ENCODE measurements around the gene PPTC7. TPM values are rescaled to one million over a fixed set of nuclear protein-coding genes. Genes with fewer than 3 reads are reported as not detected.

The PPTC7 gene
- total and polyA plus RNA-seq, 10 of the 15 experiments (the other 5 are each of a cell fraction or from before 2014, with no cell fraction given) = 4.0 to 69.6 (median 12.3) TPM

- TF ChIP-seq RAD21 (IDR thresholded peaks at IDR 0.05; ENCODE audit: insufficient read depth, low read depth, low read length) = peak; percentile 85
- TF ChIP-seq, protein P1, sequence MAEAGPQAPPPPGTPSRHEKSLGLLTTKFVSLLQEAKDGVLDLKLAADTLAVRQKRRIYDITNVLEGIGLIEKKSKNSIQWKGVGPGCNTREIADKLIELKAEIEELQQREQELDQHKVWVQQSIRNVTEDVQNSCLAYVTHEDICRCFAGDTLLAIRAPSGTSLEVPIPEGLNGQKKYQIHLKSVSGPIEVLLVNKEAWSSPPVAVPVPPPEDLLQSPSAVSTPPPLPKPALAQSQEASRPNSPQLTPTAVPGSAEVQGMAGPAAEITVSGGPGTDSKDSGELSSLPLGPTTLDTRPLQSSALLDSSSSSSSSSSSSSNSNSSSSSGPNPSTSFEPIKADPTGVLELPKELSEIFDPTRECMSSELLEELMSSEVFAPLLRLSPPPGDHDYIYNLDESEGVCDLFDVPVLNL (IDR thresholded peaks at IDR 0.05; ENCODE audit: low read depth, low read length) = no peak
- no peak for TF ChIP-seq NBN (IDR thresholded peaks at IDR 0.05)
- TF ChIP-seq TAF1 (IDR thresholded peaks at IDR 0.05; ENCODE audit: borderline replicate concordance, low read depth, low read length) = no peak
- TF ChIP-seq MEF2B (IDR thresholded peaks at IDR 0.05; ENCODE audit: partially characterized antibody, poor library complexity, severe bottlenecking) = no peak
- no peak for TF ChIP-seq ZSCAN29 (IDR thresholded peaks at IDR 0.05)
- TF ChIP-seq NR2C1 (IDR thresholded peaks at IDR 0.05) = no peak
- TF ChIP-seq, protein P2, sequence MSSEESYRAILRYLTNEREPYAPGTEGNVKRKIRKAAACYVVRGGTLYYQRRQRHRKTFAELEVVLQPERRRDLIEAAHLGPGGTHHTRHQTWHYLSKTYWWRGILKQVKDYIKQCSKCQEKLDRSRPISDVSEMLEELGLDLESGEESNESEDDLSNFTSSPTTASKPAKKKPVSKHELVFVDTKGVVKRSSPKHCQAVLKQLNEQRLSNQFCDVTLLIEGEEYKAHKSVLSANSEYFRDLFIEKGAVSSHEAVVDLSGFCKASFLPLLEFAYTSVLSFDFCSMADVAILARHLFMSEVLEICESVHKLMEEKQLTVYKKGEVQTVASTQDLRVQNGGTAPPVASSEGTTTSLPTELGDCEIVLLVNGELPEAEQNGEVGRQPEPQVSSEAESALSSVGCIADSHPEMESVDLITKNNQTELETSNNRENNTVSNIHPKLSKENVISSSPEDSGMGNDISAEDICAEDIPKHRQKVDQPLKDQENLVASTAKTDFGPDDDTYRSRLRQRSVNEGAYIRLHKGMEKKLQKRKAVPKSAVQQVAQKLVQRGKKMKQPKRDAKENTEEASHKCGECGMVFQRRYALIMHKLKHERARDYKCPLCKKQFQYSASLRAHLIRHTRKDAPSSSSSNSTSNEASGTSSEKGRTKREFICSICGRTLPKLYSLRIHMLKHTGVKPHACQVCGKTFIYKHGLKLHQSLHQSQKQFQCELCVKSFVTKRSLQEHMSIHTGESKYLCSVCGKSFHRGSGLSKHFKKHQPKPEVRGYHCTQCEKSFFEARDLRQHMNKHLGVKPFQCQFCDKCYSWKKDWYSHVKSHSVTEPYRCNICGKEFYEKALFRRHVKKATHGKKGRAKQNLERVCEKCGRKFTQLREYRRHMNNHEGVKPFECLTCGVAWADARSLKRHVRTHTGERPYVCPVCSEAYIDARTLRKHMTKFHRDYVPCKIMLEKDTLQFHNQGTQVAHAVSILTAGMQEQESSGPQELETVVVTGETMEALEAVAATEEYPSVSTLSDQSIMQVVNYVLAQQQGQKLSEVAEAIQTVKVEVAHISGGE (CRISPR knock-in tag; IDR thresholded peaks at IDR 0.05) = no peak
- TF ChIP-seq SMAD5 (IDR thresholded peaks at IDR 0.05; ENCODE audit: low read depth) = no peak
- TF ChIP-seq ZNF24 (IDR thresholded peaks at IDR 0.05) = peak; percentile 51; the same call in 1 of the 2 replicates
- TF ChIP-seq SRF (IDR thresholded peaks at IDR 0.05; ENCODE audit: low read depth in 2 of 2, low read length in 2 of 2) = no peak
- no peak for TF ChIP-seq ESRRA (IDR thresholded peaks at IDR 0.05; ENCODE audit: low read length)
- peak; percentile 86; the same call in 1 of the 2 replicates for TF ChIP-seq SMC3 (IDR thresholded peaks at IDR 0.05; ENCODE audit: borderline replicate concordance, low read length)
- TF ChIP-seq SMAD1 (IDR thresholded peaks at IDR 0.05; ENCODE audit: low read depth, partially characterized antibody) = no peak
- TF ChIP-seq, protein P3, sequence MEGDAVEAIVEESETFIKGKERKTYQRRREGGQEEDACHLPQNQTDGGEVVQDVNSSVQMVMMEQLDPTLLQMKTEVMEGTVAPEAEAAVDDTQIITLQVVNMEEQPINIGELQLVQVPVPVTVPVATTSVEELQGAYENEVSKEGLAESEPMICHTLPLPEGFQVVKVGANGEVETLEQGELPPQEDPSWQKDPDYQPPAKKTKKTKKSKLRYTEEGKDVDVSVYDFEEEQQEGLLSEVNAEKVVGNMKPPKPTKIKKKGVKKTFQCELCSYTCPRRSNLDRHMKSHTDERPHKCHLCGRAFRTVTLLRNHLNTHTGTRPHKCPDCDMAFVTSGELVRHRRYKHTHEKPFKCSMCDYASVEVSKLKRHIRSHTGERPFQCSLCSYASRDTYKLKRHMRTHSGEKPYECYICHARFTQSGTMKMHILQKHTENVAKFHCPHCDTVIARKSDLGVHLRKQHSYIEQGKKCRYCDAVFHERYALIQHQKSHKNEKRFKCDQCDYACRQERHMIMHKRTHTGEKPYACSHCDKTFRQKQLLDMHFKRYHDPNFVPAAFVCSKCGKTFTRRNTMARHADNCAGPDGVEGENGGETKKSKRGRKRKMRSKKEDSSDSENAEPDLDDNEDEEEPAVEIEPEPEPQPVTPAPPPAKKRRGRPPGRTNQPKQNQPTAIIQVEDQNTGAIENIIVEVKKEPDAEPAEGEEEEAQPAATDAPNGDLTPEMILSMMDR (IDR thresholded peaks at IDR 0.05 in 2 of 3, conservative IDR thresholded peaks at IDR 0.05 in 1 of 3; ENCODE audit: control insufficient read depth in 2 of 3, extremely low read depth in 1 of 3, insufficient read depth in 1 of 3, low read depth in 3 of 3, low read length in 3 of 3) = peak; percentile 18 to 69 (median 42); a peak in 4 of 6 replicates
- peak; percentile 60 for TF ChIP-seq SKIL (IDR thresholded peaks at IDR 0.05; ENCODE audit: low read depth, poor library complexity, severe bottlenecking)
- TF ChIP-seq ATF7 (IDR thresholded peaks at IDR 0.05; ENCODE audit: low read depth) = peak; percentile 50
Measured at GRCh38 chr12:110600254-110600653, 17.1 kb upstream of the PPTC7 start (continued).

Data from GM12878 (cell line).